ENCODE measurements around the gene MED14.

Gene MED14

DNA sequence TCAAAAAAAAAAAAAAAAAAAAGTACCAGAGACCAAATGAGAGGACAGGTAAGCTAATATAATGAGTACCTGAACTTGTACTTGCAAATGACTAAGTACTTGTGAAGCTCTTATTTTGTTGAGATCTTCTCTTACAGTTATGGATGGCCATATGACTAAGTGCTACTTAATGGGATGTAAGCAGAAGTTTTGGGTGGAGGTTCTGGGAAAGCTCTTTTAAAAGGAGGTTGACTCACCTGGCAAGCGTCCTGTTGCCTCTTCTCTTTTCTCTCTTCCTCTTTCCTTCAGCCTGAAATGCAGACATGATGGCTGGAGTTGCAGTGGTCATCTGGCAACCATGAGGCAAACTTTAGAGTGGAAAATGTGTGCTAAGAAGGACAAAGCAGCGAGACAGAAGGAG lies 36.9 kb upstream of the MED14 start:
- DNase-seq (ENCODE audit: low read depth, low spot score): no peak
- H3K36me3 ChIP-seq (ENCODE audit: insufficient read depth, low read length): no peaks in the 10 kb centered on the region
- no peak overlapping the region for H3K27ac ChIP-seq
- no peak overlapping the region for H3K4me3 ChIP-seq
- no peak overlapping the region for H3K9ac ChIP-seq (ENCODE audit: insufficient read length)
- no peaks in the 10 kb centered on the region for H3K9me3 ChIP-seq (ENCODE audit: low read depth, low read length)
- no peak for TF ChIP-seq FOXP2 (optimal IDR thresholded peaks at IDR 0.05; ENCODE audit: control extremely low read depth, extremely low read length, insufficient read depth)
- TF ChIP-seq POLR2AphosphoS5 (IDR thresholded peaks at IDR 0.05; ENCODE audit: borderline replicate concordance, low read depth, low read length): no peak
- TF ChIP-seq EZH2 (IDR thresholded peaks at IDR 0.05): no peak

DNA sequence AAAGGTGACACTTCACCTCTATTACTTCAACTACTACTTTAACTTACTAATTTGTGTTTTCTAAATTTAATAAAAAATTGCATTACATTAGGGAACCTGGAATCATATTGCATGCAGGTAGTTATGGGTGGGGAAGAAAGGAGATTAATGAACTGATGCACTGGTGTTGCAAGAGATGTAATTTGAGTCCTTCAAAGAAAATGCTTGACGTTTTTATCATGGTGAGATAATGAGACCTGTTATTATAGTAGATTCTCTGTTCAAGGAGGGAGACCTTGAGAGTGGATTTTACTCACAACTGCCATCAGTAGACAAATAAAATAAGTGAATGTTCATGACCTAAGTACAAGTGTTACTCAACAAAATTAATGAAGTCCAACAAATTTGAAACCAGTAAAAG lies 26.4 kb upstream of the MED14 start:
- no peak overlapping the region for H3K4me3 ChIP-seq
- DNase-seq (ENCODE audit: low read depth, low spot score): no peak
- H3K27ac ChIP-seq: no peak overlapping the region
- no peak for TF ChIP-seq EZH2 (IDR thresholded peaks at IDR 0.05)
- TF ChIP-seq POLR2AphosphoS5 (IDR thresholded peaks at IDR 0.05; ENCODE audit: borderline replicate concordance, low read depth, low read length): no peak
- no peak for TF ChIP-seq FOXP2 (optimal IDR thresholded peaks at IDR 0.05; ENCODE audit: control extremely low read depth, extremely low read length, insufficient read depth)
- H3K9me3 ChIP-seq (ENCODE audit: low read depth, low read length): no peaks in the 10 kb centered on the region
- H3K36me3 ChIP-seq (ENCODE audit: insufficient read depth, low read length): no peaks in the 10 kb centered on the region
- no peak overlapping the region for H3K9ac ChIP-seq (ENCODE audit: insufficient read length)

DNA sequence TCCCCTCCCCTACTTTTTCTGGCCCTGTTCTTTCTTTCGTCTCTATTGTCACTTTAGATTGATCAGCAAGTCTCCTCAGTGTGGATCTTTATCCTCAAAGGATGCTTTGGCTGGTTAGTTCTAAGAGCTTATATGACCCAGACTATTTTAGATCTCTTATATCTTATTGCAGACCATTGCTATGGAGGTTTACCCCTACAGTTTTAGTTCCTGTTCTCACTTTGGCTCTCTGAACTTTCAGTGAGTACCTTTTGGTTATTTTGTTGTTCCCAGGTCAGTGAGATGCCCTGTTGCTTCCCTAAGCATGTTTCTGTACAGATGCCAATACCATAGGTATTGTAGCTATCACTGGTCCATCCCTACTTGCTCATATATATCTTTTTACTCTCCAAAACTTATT lies 24.0 kb upstream of the MED14 start:
- no peaks in the 10 kb centered on the region for H3K36me3 ChIP-seq (ENCODE audit: insufficient read depth, low read length)
- no peak overlapping the region for H3K27ac ChIP-seq
- no peak overlapping the region for H3K4me3 ChIP-seq
- TF ChIP-seq EZH2 (IDR thresholded peaks at IDR 0.05) (no peak), FOXP2 (optimal IDR thresholded peaks at IDR 0.05; ENCODE audit: control extremely low read depth, extremely low read length, insufficient read depth) (no peak), POLR2AphosphoS5 (IDR thresholded peaks at IDR 0.05; ENCODE audit: borderline replicate concordance, low read depth, low read length) (no peak)
- H3K9ac ChIP-seq (ENCODE audit: insufficient read length): no peak overlapping the region
- no peaks in the 10 kb centered on the region for H3K9me3 ChIP-seq (ENCODE audit: low read depth, low read length)
- no peak for DNase-seq (ENCODE audit: low read depth, low spot score)

- DNase-seq (ENCODE audit: low read depth, low spot score): no peak
- Histone ChIP-seq H3K27ac (no peak overlapping the region), H3K36me3 (ENCODE audit: insufficient read depth, low read length) (no peaks in the 10 kb centered on the region), H3K4me3 (no peak overlapping the region), H3K9ac (ENCODE audit: insufficient read length) (no peak overlapping the region), H3K9me3 (ENCODE audit: low read depth, low read length) (no peaks in the 10 kb centered on the region)
- no peak for TF ChIP-seq EZH2 (IDR thresholded peaks at IDR 0.05)
- TF ChIP-seq POLR2AphosphoS5 (IDR thresholded peaks at IDR 0.05; ENCODE audit: borderline replicate concordance, low read depth, low read length): no peak
- no peak for TF ChIP-seq FOXP2 (optimal IDR thresholded peaks at IDR 0.05; ENCODE audit: control extremely low read depth, extremely low read length, insufficient read depth)
Measured at GRCh38 chrX:40757058-40757457, 21.7 kb upstream of the MED14 start.

GRCh38 chrX:40755291-40756249 lies 20.2 kb upstream of the MED14 start:
- no peaks in the 10 kb centered on the region for H3K36me3 ChIP-seq (ENCODE audit: insufficient read depth, low read length)
- H3K4me3 ChIP-seq: no peak overlapping the region
- no peak overlapping the region for H3K27ac ChIP-seq
- DNase-seq (ENCODE audit: low read depth, low spot score): no peak
- H3K9me3 ChIP-seq (ENCODE audit: low read depth, low read length): no peaks in the 10 kb centered on the region; the same call in 1 of the 2 replicates
- H3K9ac ChIP-seq (ENCODE audit: insufficient read length): no peak overlapping the region
- TF ChIP-seq EZH2 (IDR thresholded peaks at IDR 0.05): no peak
- TF ChIP-seq POLR2AphosphoS5 (IDR thresholded peaks at IDR 0.05; ENCODE audit: borderline replicate concordance, low read depth, low read length): no peak
- TF ChIP-seq FOXP2 (optimal IDR thresholded peaks at IDR 0.05; ENCODE audit: control extremely low read depth, extremely low read length, insufficient read depth): no peak

DNA sequence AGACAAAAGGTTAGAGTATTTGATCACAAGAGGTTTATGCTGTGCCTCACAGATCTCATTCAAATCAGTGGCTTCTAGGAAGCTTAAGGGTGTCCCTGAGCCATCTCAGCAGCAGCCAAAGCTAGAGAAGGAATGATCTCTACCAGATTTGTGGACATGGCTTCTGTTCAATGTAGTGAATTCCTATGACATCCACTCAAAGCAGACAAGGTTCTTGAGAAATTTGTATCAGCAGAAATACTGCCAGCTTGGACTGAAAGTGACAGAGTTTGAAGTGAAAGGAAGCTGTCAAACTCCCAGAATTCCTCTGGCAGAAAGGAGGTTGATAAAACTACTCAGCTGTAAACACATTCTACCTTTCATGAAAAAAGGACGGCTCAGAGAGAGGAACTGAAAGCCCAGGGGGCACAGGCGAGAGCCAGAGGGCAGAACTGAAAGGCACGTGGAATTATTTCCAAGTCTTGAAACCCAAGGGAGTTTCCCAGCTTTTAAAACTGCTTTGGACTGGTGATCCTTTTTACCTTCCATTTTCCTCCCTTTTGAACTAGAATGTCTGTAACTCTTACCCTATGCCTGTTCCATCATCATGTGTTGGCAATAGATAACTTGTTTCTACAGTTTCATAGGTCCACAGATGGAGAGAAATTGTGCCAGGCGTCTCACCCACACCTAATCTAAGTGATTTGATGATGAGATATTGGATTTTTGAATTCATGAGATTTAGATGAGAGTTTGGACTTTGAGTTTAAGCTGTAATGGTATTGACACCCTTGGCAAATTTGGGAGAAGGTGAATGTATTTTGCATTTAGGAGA lies 14.5 kb upstream of the MED14 start:
- Histone ChIP-seq H3K27ac (no peak overlapping the region), H3K4me3 (no peak overlapping the region), H3K9me3 (ENCODE audit: low read depth, low read length) (no peaks in the 10 kb centered on the region; the same call in 1 of the 2 replicates), H3K9ac (ENCODE audit: insufficient read length) (no peak overlapping the region), H3K36me3 (ENCODE audit: insufficient read depth, low read length) (no peaks in the 10 kb centered on the region)
- no peak for DNase-seq (ENCODE audit: low read depth, low spot score)
- TF ChIP-seq EZH2 (IDR thresholded peaks at IDR 0.05): no peak
- no peak for TF ChIP-seq FOXP2 (optimal IDR thresholded peaks at IDR 0.05; ENCODE audit: control extremely low read depth, extremely low read length, insufficient read depth)
- no peak for TF ChIP-seq POLR2AphosphoS5 (IDR thresholded peaks at IDR 0.05; ENCODE audit: borderline replicate concordance, low read depth, low read length)

DNA sequence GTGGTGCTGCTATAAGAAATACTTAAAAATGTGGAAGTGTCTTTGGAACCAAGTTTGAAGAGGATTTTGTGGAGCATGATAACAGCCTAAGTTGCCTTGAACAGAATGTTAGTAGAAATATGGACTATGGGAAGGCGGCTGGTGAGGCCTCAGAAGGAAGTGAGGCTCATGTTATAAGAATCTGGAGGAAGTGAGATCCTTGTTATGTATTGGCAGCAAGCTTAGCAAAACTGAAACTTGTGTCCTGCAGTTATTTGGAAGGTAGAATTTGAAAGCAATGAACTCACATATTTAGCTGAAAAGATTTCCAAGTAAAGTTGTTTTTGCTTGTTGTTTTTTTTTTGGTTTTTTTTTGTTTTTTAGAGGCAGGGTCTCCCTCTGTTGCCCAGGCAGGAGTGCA lies 13.6 kb upstream of the MED14 start:
- Histone ChIP-seq H3K4me3 (no peak overlapping the region), H3K9me3 (ENCODE audit: low read depth, low read length) (no peaks in the 10 kb centered on the region; the same call in 1 of the 2 replicates), H3K9ac (ENCODE audit: insufficient read length) (no peak overlapping the region), H3K36me3 (ENCODE audit: insufficient read depth, low read length) (no peaks in the 10 kb centered on the region), H3K27ac (no peak overlapping the region)
- no peak for DNase-seq (ENCODE audit: low read depth, low spot score)
- TF ChIP-seq POLR2AphosphoS5 (IDR thresholded peaks at IDR 0.05; ENCODE audit: borderline replicate concordance, low read depth, low read length): no peak
- no peak for TF ChIP-seq EZH2 (IDR thresholded peaks at IDR 0.05)
- TF ChIP-seq FOXP2 (optimal IDR thresholded peaks at IDR 0.05; ENCODE audit: control extremely low read depth, extremely low read length, insufficient read depth): no peak

DNA sequence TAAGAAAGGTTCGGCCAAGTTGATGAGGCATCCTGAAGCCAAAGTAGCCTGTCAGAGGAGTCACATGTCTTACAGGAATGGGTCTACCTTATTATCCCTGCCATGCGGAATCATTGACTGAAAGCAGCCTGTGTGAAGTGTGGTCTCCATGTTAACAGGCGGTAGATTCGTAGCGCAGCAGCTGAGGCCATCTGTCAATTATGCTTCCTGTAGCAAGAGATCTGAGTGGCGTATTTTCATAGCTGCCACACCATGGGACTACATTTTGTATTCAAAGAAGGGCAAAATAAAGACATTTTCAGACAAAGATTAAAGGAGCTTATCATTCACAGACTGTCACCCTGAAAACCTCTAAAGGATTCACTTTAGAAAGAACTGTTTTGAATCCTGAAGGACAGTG lies 11.2 kb upstream of the MED14 start:
- H3K36me3 ChIP-seq (ENCODE audit: insufficient read depth, low read length): no peaks in the 10 kb centered on the region
- no peak for TF ChIP-seq FOXP2 (optimal IDR thresholded peaks at IDR 0.05; ENCODE audit: control extremely low read depth, extremely low read length, insufficient read depth)
- no peak for TF ChIP-seq EZH2 (IDR thresholded peaks at IDR 0.05)
- TF ChIP-seq POLR2AphosphoS5 (IDR thresholded peaks at IDR 0.05; ENCODE audit: borderline replicate concordance, low read depth, low read length): no peak
- DNase-seq (ENCODE audit: low read depth, low spot score): no peak

More for the DNA sequence above, 11.2 kb upstream of the MED14 start:
- no peaks in the 10 kb centered on the region; the same call in 1 of the 2 replicates for H3K9me3 ChIP-seq (ENCODE audit: low read depth, low read length)
- no peak overlapping the region for H3K27ac ChIP-seq
- H3K4me3 ChIP-seq: no peak overlapping the region
- no peak overlapping the region for H3K9ac ChIP-seq (ENCODE audit: insufficient read length)

All from SK-N-MC (cell line).